Measurements from ENCODE around the gene ARHGAP29.

- no peak for TF ChIP-seq CTCF (conservative IDR thresholded peaks at IDR 0.05)
- TF ChIP-seq EZH2 (IDR thresholded peaks at IDR 0.05; ENCODE audit: low read depth) = no peak
Observed at GRCh38 chr1:94279038-94279437, 41.7 kb upstream of the ARHGAP29 start.
